Endometrial microvascular endothelial cells (primary cell): ENCODE results near the gene MIA2. TPM values are rescaled to one million over a fixed set of nuclear protein-coding genes. Genes with fewer than 3 reads are reported as not detected.
"Not testable (repeated sequence)": the region's sequence is repeated elsewhere in the genome, so short reads cannot be mapped to it uniquely, and the experiment has no call there.

Experiments used
- in situ Hi-C: cut with HindIII; loops from 2 replicates; pipeline ENCODE4 v1.10.0; 2017; ENCODE audit warnings: low sequenced_read_pairs, low pct_unique_long_range_greater_than_20kb; ENCODE audit errors: inconsistent ontology term
- total RNA-seq: library from RNA; depleted of rRNA; stranded (reverse); fragments of >200 nt; gene quantifications from one replicate; pipeline ENCODE4 v1.2.3, GENCODE V29; 2015; ENCODE audit errors: inconsistent ontology term

Gene MIA2
- total RNA-seq, 1 donor from 2014 or later, result 11.6 TPM

DNA sequence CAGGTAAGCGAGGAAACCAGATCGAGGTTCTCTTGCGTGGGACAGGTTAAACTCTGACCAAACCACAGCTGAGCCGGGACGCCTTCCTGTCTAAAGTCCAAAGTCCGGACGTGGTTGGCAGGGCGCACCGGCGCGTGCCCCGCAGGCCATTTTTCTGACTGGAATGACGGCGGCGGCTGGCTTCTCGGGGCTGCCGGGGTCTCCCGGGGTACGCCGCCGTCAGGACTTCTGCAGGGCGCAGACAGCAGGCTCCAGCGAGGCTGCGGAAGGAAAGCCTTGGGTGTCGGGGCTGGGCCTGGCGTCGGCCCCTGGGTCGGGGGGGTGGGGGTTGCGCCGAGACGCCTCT is 32.8 kb downstream of the MIA2 start:
- in situ Hi-C loops, result no loop called here

DNA sequence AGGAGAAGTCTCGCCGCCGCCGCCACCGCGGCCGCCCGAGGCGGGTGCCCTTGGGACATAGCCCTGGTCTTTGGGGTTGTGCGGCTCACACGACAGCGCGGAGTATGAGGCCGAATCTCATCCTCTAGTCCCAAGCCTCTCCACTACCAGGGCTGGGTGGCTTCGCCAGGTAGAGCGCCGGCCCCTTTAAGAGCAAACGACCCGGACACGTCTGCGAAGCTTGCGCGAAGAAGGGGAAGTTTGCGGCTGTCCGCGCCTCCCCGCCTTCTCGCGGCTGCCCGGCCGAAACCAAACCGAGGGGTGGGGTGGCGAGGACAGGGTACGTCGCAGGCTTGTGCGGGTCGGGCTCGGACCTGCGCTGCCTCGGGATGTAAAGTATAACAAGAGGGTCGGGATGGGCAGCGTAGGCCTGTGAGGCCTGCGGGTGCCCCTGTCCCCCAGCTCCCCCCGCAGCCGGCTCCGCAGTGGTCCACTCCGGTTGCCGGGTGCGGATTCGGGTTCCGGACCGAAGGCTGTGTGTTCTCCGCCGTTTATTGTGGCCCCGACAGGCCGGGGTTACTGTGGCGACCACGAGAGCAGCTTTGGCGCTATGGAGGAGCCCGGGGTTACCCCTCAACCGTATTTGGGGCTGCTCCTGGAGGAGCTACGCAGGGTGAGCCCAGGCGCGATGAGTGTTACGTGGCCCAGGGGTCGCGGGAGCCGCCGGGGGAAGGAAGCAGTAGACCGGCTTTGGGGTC is 33.3 kb downstream of the MIA2 start:
- in situ Hi-C loops, result no loop called here

DNA sequence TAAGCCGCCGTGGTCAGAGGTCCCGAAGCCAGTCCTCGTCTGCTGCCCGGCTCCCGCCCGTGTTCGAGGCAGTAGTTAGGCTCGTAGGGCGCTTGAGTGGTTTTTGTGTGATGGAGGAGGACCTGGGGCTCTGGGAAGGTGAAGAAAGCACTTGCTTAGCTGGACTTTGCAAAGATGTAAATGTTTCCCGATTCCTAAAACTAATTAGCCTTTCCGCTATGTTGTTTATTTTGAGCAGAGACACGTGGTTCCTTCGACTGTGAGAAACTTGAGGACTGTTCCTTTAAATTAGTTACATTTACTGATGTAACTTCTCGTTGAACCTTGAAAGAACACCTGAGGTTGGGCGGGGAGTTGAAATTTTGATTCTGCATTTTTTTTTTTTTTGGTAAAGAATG is 33.9 kb downstream of the MIA2 start:
- in situ Hi-C loops, result no loop called here

DNA sequence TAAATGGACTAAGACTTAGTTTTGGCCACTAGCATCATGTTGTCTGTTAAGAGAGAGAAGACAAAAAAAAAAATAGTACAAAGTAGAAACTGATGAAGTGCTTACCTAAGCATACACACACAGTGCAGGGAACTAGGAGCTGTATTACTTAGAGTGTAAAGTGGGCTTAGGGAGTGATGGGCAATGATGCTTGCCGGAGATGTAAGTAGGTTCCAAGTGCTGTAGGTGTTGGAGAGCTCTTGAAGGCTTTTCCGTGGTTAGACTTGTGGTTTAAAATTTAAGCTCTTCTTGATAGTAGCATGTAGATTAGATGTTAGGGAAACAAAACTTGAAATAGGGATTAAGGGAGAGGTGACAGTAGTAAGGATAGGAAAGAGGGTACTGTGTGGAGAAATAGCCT is 34.7 kb downstream of the MIA2 start:
- in situ Hi-C loops, result no loop called here

DNA sequence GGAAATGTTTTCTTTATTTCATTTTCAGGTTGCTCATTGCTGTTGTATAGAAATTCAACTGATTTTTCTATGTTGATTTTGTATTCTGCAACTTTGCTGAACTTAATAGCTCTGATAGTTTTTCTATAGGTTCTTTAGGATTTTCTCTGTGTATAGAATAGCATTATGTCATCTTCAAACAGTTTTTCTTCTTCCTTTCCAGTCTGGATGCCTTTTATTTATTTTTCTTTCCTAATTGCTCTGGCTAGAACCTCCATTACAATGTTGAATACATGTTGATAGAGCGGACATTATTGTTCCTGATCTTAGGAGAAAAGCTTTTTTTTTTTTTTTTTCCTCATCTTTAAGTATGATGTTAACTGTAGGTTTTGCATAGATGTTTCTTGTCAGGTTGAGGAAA is 39.2 kb downstream of the MIA2 start:
- in situ Hi-C loops, result no loop called here

DNA sequence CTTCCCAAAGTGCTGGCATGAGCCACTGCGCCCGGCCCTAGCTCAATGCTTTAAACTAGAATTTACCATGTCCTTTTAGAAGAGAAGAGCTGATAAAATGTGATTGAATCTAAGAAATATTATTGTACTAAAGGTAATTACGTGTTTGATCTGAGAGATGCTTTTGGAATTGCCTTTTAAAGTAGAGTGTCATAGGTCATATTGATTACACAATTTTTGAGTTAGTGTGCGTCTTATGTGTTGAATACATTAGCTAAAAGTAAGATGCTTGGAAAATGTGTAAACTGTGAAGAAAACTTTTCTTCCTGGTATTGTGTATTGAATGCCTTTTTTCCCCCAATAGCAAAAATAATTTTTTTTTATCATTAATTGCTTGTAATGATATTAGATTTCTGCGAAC is 41.7 kb downstream of the MIA2 start:
- in situ Hi-C loops, result no loop called here

DNA sequence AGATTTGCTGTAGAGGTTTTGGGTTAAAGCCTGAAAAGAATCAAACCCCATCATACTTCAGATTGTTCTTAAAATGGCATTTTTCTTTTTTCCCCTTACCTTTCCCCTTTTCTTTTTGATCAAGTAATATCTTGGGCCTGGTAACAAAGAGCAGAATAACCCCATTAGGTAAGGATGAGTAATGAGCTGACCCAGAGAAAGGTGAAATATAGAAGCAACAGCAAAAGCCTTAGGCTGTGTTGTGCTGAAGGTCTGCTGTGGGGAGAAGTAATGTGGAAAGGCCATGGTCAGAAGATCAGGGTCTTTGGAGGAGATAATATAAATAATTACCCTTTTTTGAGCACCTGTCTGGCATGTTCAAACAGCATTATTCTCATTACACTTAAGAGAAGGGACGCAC is 42.3 kb downstream of the MIA2 start:
- in situ Hi-C loops, result no loop called here

DNA sequence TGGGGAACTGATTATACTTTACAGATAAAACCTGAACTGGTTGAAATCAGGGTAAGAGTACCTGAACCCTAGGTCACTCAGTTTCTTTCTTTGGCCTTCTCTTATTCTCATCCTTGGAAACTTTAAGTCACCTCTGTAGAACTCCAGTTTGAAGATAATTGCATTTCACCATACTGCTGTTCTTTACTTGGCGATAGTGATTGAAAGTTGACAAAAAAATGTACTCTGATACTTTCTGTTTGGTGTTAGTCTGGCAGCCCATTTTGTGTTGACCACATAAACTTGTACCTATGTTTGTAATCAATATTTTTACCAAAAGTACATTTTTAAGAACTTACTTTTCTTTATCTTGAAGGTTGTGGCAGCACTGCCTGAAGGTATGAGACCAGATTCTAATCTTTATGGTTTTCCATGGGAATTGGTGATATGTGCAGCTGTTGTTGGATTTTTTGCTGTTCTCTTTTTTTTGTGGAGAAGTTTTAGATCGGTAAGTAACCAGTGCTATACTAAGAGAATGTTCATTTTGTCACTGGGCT is 42.9 kb downstream of the MIA2 start:
- in situ Hi-C loops, result no loop called here

DNA sequence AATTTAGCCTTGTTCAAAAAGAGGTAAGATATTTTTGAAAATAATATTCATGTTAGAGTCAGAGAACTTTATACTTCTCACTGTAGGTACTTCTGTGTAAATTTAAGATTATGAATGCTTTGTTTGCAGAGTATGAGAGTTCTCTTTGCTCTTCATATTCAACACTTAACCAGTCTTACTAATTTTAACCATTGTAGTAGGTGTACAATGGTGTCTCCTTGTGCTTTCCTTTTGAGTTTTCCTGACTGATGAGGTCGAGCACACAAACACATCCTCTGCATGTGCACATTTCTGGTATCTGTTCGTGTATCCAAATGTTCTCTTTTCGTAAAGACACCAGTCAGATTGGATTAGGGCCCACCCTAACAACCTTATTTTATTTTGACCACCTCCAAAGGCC is 45.8 kb downstream of the MIA2 start:
- in situ Hi-C loops, result no loop called here

DNA sequence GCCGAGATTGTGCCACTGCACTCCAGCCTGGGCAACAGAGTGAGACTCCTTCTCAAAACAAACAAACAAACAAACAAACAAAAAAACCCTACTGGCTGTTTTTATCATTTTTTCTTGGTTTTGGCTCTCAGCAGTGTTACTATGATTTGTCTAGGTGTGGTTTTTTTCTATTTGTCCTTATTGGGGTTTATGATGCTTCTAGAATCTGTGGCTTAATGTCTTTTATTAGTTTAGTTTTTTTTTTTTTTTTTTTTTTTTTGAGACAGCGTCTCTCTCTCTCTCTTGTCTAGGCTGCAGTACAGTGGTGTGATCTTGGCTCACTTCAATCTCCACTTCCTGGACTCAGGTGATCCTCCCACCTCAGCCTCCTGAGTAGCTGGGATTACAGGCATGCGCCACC is 47.0 kb downstream of the MIA2 start:
- in situ Hi-C loops, result not testable (repeated sequence)

DNA sequence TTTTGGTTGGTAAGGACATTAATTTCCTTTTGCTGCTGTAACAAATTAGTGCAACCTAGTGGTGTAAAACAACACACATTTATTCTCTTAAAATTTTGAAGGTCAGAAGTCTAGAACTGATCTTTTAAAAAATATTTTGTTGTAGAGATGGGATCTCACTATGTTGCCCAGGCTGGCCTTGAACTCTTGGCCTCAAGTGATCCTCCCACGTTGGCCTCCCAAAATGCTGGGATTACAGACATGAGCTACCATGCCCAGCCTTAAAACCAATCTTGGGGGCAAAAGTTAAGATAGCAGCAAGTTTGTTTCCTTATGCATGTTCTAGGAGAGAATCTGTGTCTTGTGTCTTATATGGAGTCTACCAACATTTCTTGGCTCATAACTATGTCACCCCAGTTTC is 55.8 kb downstream of the MIA2 start:
- in situ Hi-C loops, result no loop called here

DNA sequence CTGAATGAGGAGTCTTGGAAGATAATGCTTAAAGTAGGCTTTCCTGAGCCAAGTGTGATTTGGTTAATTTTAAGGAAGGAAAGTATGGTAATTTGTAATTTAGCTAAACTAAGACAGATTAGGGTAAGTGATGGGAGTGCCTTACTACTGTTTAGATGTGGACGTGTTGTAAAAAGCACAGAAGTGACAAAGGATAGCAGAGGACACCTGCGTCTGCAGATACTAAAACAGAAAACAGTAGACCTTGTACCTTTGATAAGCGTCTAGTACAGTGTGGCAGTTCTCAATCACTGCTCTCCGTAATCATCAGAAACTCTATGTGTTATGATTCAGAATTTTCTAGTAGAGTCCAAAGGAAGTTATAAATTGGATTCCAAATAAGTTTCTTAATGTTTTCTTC is 58.0 kb downstream of the MIA2 start:
- in situ Hi-C loops, result no loop called here

DNA sequence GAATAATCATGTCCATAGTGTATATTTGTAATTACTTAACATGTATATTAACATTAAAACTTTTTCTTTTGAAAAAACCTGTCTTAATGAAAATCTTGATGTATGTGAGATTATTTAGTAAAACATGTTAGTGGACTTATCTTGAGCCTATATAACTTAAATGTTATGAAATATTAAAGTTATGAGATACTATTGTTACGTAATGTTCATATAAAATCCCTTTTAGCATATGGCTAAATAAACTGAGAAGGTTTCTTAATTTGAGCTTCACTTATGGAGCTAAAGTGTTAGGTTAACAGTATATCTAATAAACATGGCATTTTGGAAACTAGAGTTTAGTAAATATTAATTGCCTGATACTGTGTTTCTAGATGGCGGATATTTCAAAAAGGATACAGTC is 59.9 kb downstream of the MIA2 start:
- in situ Hi-C loops, result no loop called here

DNA sequence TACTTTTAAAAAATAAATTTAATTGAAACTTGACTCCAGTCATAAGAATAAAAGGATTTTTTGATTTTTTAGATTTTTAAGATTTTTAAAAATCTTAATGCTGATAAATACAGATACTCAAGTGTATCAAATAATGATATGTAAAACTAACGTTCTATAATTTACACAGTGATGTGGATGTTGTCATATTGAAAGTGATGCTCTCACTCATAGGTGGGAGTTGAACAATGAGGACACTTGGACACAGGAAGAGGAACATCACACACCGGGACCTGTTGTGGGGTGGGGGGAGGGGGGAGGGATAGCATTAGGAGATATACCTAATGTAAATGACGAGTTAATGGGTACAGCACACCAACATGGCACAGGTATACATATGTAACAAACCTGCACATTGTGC is 66.7 kb downstream of the MIA2 start:
- in situ Hi-C loops, result not testable (repeated sequence)

DNA sequence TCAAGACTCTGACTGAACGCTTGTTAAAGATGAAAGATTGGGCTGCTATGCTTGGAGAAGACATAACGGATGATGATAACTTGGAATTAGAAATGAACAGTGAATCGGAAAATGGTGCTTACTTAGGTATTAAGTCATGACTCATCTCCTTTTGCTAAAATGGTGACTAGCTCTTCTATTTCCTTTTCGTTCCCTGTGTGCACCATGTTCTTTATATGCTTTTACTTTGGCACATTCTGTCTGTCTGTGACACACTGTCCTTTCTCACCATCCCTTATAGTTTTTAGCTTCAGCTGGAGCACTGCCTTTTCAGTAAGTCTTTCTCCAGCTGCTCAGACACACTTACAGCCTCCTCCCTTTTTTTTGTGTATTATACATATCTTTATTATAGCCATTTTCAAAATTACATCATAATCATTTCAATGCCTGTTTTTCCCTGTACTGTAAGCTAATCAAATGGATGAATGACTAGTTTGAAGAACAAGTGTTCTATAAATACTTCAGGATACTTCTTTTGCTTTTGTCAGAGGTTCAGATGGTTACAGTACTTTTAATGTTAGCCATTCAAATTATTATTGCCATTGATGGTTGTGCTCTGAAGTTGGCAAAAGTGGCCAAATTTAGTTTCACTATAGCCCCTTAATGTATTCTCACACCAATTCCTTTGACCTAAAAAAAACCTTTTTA is 68.6 kb downstream of the MIA2 start:
- in situ Hi-C loops, result no loop called here

DNA sequence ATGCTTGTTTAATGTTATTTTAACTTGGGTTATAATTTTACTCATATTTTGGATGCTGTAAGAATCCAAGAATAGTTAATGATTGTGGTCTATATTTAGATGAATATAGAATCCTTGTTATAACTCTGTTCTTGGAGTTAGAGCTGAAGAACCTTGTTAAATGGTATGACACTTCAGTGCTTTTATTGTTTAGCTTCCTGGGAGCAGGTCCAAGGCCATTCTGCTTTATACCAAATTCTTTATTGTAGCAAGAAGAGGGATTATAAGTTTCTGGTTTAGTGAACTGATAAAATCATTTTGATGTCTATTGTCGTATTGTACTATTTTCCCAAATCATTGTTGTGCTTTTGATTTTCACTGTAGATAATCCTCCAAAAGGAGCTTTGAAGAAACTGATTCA is 69.4 kb downstream of the MIA2 start:
- in situ Hi-C loops, result no loop called here

DNA sequence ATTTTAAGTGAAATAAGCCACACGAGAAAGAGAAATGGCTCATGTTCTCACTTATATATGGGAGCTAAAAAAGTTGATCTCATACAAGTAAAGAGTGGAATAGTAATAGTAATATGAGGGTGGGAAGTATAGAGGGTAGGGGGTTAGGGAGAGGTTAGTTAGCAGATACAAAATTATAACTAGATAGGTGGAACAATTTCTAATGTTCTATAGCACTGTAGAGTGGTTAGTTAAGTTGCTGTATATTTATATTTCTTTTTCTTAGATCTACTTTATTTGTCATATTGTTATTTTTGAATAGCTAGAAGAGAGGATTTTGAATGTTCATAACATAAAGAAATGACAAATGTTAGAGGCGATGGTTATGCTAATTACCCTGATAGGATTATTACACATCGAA is 74.1 kb downstream of the MIA2 start:
- in situ Hi-C loops, result no loop called here

DNA sequence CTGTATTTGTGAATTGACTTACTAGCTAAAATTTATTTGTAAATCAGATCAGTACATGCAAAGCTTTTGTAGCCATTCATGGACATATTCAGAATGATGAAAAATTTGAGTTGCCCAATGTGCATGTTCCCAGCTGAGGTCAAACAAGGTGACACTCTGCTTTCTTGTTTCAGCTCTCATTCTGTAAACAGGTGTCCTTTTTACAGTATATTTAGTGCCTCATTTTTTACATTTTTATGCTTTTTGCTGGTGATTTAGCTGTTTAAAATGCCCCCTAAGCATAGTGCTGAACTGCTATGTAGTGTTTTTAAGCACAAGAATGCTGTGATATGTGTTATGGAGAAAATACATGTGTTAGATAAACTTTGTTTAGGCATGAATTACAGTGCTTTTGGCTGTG is 76.3 kb downstream of the MIA2 start:
- in situ Hi-C loops, result no loop called here

DNA sequence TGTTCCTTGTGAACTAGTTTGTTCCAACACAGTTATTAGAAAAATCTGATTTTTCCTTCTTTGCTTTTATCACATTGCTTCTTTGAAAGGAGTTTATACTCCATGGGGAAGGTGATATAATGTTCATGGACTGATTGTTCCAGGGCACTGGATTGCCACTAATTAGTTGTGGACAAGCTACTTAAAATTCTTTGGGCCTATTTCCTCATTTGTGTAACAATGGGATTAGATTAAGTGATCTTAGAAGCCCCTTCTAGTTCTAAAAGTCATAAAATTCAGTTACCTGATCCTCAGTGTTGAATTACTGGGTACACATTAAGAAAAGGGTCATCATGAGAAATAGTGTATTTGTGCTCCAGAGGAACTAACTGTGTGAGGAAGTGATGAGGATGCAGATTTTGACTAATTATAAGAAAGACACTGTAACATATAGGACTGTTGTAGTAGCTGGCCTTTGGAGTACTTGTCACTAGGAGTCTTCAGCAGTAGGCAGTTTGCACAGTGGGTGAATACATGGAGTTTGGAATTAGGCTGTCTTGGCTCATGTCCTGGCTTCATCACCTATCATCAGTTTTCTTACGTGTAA is 82.2 kb downstream of the MIA2 start:
- in situ Hi-C loops, result no loop called here

DNA sequence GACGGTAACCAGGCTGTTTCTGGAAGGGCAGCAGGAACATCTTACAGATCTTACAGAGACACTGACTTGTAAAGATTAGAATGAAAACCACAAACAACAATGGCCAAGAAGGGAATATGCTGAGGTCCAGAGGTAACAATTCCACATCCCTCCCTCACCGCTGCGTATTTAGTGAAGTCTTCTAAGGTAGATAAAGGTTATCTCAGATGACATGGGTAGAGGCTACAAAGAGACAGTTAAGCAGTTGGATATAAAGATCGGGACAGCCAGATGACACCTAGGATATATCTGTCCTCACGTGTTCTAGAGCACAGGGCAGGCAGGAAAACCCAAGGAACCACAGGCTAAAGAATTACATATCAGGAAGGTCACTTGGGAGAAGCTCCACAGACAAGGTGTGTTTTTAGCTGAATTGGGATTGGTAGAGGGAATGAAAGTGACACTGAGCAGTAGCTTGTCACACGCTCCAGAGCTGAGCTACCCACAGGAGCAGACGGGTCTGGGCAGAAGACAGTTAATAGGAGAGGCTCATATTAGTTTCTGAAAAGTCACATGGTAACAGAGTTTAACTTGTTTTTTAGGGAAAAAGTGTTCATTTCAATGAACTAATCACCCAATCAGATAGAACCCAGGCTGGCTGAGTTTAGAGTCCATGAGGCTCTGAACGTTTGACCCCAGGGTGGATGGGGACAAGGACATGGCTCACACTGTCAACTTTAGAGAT is 83.3 kb downstream of the MIA2 start:
- in situ Hi-C loops, result no loop called here
